Esophagus squamous epithelium (tissue), 4 donors: Measurements from ENCODE around the gene CTSD.

Experiments used
- CTCF ChIP-seq, 6 experiments: fragments of 450-650 bp in 4 of 6; fragments of 200-600 bp in 2 of 6; sonication (generic) in 2 of 6; IDR thresholded peaks; one replicate each; pipeline ENCODE4 v1.5.1; 2016 to 2019; ENCODE audit warnings: antibody characterized with exemption in 6 of 6, mild to moderate bottlenecking in 4 of 6, moderate library complexity in 4 of 6
- POLR2A ChIP-seq, 4 donors: fragments of 450-650 bp; IDR thresholded peaks; one replicate each; pipeline ENCODE4 v1.6.1; 2017; ENCODE audit warnings: antibody characterized with exemption in 4 of 4, mild to moderate bottlenecking in 4 of 4, moderate library complexity in 3 of 4

GRCh38 chr11:1774886-1775285 lies 11.2 kb upstream of the CTSD start:
- no peak for TF ChIP-seq CTCF (IDR thresholded peaks at IDR 0.05)
- no peak for TF ChIP-seq POLR2A (IDR thresholded peaks at IDR 0.05)
